CD4-positive, alpha-beta T cell treated with Interleukin-10 for 1 hour (primary cell): ENCODE measurements around the gene STK11.

Experiments
- DNase-seq: peaks from one replicate; pipeline ENCODE4 v3.0.0-alpha.2; 2020

STK11 gene

GRCh38 chr19:1275260-1275975, 69.8 kb downstream of the STK11 start, which contains the start of gene FAM174C:
TSS of gene FAM174C (plus strand) at chr19:1275530. CDS start at chr19:1275550, 20 bp downstream.
- DNase-seq = peak; percentile 96

- no peak for DNase-seq
Measured at GRCh38 chr19:1275976-1276627, 70.5 kb downstream of the STK11 start.

- peak; percentile 42 for DNase-seq
Measured at GRCh38 chr19:1276628-1277022, 71.0 kb downstream of the STK11 start.

- no peak for DNase-seq
Measured at GRCh38 chr19:1277061-1277460, 71.5 kb downstream of the STK11 start.
